GM19043 (cell line): ENCODE results near the gene HPCAL4.

Experiments
- ATAC-seq: cut with Tn5 transposase; IDR thresholded peaks from one replicate; pipeline ENCODE4 v1.9.1; 2021; ENCODE audit warnings: low read depth; ENCODE audit not compliant: unreplicated experiment

Gene HPCAL4

GRCh38 chr1:39704757-39705156, 13.5 kb upstream of the HPCAL4 start:
- no peak for ATAC-seq

GRCh38 chr1:39701049-39701439, 9.8 kb upstream of the HPCAL4 start:
- ATAC-seq = no peak

- no peak for ATAC-seq
Observed at GRCh38 chr1:39700348-39700747, 9.1 kb upstream of the HPCAL4 start.

- ATAC-seq = no peak
Observed at GRCh38 chr1:39699419-39699818, 8.2 kb upstream of the HPCAL4 start.

- no peak for ATAC-seq
Observed at GRCh38 chr1:39698568-39698967, 7.3 kb upstream of the HPCAL4 start.

GRCh38 chr1:39696448-39696847, 5.2 kb upstream of the HPCAL4 start:
- ATAC-seq = no peak

GRCh38 chr1:39695016-39695415, 3.8 kb upstream of the HPCAL4 start:
- ATAC-seq = no peak

- no peak for ATAC-seq
Observed at GRCh38 chr1:39694026-39694425, 2.8 kb upstream of the HPCAL4 start.

GRCh38 chr1:39692152-39693074, 1.2 kb upstream of the HPCAL4 start:
- no peak for ATAC-seq

- ATAC-seq = no peak
Observed at GRCh38 chr1:39690794-39691382, 345 bp downstream of the HPCAL4 start.

- ATAC-seq = no peak
Observed at GRCh38 chr1:39690225-39690624, 1.0 kb downstream of the HPCAL4 start.

GRCh38 chr1:39689635-39690034, 1.6 kb downstream of the HPCAL4 start:
- ATAC-seq = no peak

- no peak for ATAC-seq
Observed at GRCh38 chr1:39689214-39689613, 2.0 kb downstream of the HPCAL4 start.

GRCh38 chr1:39688706-39689105, 2.5 kb downstream of the HPCAL4 start:
- no peak for ATAC-seq

- ATAC-seq = no peak
Observed at GRCh38 chr1:39687243-39687642, 4.0 kb downstream of the HPCAL4 start.

GRCh38 chr1:39685071-39685470, 6.2 kb downstream of the HPCAL4 start:
- ATAC-seq = no peak

- no peak for ATAC-seq
Observed at GRCh38 chr1:39684313-39684664, 6.9 kb downstream of the HPCAL4 start.

- ATAC-seq = no peak
Observed at GRCh38 chr1:39683591-39684312, 7.5 kb downstream of the HPCAL4 start.

- ATAC-seq = no peak
Observed at GRCh38 chr1:39681999-39682398, 9.2 kb downstream of the HPCAL4 start.

GRCh38 chr1:39681294-39681693, 9.9 kb downstream of the HPCAL4 start:
- no peak for ATAC-seq

- ATAC-seq = no peak
Observed at GRCh38 chr1:39680751-39681150, 10.5 kb downstream of the HPCAL4 start.

- no peak for ATAC-seq
Observed at GRCh38 chr1:39679821-39680220, 11.4 kb downstream of the HPCAL4 start.
